GM19452 (cell line): Measurements from ENCODE around the gene ZNF33A.
"Not testable (repeated sequence)": the region's sequence is repeated elsewhere in the genome, so short reads cannot be mapped to it uniquely, and the experiment has no call there.

Source experiments
- ATAC-seq: cut with Tn5 transposase; IDR thresholded peaks from one replicate; pipeline ENCODE4 v1.9.1; 2021; ENCODE audit not compliant: unreplicated experiment

ZNF33A gene

DNA sequence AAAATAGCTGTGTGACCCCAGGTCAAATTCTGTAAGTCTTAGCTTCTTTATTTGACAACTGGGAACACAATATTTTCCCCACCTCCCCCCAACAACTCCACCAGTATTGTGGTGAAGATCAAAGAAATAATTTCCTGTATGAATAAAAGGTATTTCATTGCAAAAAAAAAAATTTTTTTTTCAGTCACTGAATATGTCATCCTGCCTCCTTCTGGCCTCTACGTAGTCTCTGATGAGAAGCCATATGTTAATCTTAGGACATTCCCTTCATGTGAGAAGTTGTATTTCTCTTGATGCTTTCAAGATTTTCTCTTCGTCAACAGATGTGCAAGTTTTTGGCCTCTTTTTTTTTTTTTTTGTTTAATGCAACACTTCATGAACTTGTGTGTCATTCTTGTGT is 33.0 kb downstream of the ZNF33A start:
- ATAC-seq: no peak

DNA sequence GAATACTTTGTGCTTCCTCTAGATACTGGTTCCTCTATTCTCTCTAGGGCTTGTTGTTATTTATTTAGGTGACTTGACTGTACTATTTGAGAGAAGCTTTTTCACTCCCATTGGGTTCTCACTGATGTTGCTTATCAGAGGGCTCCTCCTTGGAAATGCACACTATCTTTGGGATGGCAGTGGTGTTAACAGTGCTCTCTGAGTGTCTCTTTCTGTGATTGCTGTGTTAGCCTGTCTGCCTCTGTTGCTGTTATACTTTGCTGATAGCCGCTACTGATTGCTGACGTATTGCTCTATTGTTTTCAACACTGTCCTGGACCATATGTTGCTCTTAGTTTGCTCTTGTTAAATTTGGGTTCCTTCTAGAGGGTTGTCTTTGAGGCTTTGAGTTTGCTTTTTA is 34.7 kb downstream of the ZNF33A start:
- no peak for ATAC-seq

DNA sequence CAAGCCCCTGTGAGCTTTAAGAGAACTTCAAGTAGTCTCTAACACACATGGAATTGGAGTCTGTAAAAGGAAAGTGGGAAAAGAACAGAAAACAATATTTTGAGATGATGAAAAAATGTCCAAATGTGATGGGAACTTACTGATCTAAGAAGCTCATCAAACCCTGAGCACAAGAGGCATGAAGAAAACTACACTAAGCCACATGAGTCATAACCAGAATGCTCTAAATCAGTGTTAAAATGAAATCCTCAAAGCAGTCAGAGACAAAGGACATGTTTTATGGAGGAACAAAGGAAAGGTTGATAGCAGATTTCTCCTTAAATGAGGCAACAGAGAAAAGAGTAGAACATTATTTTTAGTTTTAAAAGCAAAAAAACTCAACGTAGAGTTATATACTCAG is 37.2 kb downstream of the ZNF33A start:
- ATAC-seq: no peak

DNA sequence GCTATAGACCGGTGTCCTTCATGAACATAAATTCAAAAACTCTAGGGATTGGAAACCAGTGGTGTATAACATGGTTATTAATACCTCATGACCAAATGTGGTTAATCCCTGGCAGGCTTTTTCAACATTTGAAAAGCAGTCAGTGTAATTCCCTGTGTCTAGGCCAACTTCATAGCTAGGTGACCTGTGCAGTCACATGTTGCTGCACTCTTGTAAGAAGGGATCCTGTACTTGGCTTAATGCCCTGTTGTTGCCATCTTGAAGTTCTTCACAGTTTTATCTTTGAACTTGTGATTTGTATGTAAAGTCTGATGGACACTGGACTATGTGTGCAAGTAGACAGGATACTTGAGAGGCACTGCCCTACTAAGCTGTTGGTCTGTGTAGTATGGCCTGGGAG is 39.7 kb downstream of the ZNF33A start:
- no peak for ATAC-seq

DNA sequence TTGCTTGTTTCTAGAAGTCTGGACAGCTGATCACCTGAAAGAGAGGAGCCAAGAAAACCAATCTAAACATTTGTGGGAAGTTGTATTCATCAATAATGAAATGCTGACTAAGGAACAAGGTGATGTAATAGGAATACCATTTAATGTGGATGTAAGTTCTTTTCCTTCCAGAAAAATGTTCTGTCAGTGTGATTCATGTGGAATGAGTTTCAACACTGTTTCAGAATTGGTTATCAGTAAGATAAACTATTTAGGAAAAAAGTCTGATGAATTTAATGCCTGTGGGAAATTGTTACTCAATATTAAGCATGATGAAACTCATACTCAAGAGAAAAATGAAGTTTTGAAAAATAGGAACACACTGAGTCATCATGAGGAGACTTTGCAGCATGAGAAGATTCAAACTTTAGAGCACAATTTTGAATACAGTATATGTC is 43.9 kb downstream of the ZNF33A start:
- ATAC-seq: no peak

DNA sequence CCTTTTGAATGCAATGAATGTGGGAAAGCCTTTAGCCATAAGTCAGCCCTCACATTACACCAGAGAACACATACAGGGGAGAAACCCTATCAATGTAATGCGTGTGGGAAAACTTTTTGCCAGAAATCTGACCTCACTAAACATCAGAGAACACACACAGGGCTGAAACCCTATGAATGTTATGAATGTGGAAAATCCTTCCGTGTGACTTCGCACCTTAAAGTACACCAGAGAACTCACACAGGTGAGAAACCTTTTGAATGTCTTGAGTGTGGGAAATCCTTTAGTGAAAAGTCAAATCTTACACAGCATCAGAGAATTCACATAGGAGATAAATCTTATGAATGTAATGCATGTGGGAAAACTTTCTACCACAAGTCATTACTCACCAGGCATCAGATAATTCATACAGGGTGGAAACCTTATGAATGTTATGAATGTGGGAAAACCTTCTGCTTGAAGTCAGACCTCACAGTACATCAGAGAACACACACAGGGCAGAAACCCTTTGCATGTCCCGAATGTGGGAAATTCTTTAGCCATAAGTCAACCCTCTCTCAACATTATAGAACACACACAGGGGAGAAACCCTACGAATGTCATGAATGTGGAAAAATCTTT is 44.9 kb downstream of the ZNF33A start:
- ATAC-seq: not testable (repeated sequence)

DNA sequence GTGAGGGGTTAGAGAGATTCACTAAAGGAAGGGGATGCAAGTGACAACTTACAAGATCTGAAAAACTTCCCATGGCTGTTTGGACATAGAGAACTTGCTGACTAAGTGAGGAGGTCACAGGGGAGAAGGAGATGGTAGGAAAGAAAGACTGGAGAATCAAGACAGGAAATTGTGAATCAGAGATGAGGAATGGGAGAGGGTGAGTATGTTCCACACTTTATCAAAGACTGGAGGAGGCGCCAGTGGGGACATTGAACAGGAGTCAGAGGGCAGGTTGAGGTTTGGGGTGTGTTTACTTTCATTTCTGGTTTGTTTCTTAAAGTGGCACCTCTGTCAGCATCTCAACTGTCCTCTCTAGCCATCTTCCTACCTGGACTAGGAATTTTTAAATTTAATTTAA is 59.2 kb downstream of the ZNF33A start:
- ATAC-seq: not testable (repeated sequence)

DNA sequence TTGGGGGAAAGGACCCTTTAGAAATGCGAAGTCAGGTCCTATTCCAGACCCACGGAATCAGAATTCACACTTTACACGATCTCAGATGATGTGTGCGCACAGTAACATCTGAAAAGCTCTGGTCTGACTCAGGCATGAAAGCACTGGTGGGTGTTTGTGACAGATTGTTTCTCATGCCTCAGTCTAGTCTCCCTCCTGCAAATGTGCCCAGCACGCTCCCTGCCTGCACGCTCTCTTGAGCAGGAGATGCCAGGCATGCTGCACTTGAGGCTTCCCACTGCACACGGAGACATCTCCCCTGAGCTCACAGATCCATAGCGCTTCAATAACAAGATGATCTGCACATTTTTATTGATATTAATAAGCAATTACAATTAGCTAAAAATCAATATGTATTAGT is 60.0 kb downstream of the ZNF33A start:
- ATAC-seq: no peak

DNA sequence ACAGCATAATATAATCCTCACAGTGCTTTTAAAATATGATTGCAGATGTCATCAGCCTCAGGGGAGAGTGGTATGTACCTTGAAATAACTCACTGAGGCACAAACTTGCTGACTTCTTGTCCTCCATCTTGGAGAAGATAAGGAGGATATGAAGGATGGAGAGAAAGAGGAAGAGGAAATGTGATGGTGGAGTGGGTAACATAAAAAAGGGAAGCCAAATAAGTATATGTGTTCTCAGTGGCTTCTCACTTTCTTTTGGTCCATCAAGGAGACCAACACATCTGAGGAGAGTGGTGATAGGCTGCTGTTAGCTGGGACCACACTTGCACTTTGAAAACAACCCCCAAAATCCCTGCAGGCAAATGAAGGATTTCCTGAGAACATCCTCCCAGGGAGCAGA is 62.1 kb downstream of the ZNF33A start:
- no peak for ATAC-seq

DNA sequence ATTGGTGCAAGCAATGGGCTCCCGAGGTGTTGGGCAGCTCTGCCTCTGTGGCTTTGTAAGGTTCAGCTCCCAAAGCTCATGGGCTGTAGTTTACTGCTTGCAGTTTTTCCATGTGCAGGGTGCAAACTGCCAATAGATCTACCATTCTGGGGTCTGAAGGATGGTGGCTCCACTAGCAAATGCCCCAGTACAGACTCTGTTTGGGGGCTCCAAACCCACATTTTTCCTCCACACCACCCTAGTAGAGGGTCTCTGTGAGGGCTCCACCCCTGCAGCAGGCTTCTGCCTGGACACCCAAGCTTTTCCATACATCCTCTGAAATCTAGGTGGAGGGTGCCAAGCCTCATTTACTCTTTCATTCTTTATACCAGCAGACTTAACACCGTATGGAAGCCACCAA is 66.2 kb downstream of the ZNF33A start:
- no peak for ATAC-seq

DNA sequence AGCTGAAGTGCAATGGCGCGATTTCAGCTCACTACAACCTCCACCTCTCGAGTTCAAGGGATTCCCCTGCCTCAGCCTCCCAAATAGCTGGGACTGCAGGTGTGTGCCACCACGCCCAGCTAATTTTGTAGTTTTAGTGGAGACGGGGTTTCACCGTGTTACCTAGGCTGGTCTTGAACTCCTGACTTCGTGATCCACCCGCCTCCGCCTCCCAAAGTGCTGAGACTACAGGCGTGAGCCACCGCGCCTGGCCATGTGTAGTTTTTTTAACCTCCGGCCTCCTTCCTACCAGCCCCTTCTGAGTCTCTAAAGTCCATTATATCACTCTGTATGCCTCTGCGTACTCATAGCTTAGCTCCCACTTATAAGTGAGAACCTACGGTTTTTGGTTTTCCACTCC is 82.8 kb downstream of the ZNF33A start:
- ATAC-seq: not testable (repeated sequence)

DNA sequence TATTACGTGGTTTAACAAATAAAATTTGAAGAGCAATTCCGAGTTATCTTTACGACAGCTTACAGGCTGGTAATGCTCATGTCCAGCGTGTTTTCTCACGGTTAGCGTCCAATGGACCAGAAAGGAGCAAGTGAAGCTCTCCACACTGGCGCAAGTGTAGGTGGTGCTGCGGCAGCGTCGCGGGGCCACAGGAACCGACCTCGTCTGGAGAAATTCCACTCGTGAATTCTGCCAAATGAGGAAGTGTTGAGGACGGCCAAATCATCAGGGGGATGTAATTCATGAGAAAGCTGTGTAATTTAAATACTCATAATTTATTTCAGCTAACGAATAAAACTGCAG is 83.3 kb downstream of the ZNF33A start:
- ATAC-seq: peak; percentile 23

DNA sequence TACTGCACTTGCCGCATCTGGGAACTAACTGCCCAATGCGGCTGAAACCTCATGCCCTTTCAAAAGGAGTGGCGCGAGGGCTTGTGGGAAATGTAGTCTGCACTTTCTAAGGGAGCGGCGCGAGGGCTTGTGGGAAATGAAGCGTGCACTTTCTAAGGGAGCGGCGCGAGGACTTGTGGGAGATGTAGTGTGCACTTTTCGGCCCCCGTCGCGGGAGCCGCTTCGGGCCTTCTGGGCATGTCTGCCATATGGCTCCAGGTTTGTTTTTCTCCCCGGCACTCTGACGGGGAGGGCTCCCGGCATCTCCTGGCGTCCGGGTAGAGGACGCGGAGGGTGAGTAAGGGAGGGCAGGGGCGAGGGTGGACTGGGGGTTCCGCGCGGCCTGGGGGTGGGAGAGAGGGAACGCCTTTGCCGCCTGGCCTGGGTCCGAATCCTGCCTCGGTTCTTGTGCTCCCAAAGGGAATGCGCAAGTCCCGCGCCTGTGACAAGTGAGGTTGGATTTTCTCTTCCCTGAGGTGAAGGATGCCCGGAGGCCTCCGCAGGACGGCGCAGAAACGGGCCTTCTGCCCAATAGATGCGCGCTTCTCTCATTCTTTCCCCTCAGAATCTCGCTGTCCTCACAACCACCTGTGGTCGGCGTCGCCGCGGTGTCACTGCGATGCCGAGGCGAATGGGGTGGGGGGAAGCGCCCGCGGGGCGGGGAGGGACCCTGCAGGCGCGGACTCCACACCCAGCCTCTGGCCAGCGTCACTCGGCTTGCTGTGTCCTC is 83.9 kb downstream of the ZNF33A start, which contains the start of gene ZNF37A:
ZNF37A (plus strand) TSS at position 180 of the 769 bp plus-strand sequence. CDS start 2,281 bp downstream, outside the sequence.
- ATAC-seq: peak; percentile 97

DNA sequence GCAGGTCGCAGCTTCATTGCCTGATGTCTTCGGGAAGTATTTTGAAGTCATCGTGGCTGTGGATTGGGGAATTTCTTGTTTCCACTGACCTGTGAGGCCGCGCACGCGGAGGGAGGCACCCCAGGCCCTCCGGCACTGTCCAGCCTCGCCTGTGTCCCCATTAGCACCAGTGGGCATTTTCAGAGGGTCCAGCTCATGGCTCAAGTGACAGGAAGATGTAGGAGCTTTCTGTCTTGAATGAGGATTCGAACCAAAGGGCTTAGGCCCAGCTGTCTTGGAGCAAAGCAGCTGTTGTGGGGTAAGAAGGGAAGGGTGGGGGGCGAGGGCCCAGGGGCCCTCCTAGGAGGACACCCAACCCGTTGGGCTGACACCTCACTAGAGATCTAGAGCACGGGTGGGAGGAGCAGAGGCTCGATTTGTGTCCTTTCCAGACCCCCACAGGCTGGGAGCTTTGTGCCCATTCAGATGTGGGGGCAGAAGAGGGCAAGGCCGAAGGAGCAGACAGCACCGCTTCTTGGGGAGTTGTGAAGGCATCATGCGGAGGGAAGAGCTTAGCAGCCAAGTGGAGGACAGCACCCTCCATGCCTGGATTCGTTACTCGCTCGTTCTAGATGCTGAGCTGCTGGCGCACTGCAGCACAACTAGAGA is 84.6 kb downstream of the ZNF33A start:
- ATAC-seq: no peak

DNA sequence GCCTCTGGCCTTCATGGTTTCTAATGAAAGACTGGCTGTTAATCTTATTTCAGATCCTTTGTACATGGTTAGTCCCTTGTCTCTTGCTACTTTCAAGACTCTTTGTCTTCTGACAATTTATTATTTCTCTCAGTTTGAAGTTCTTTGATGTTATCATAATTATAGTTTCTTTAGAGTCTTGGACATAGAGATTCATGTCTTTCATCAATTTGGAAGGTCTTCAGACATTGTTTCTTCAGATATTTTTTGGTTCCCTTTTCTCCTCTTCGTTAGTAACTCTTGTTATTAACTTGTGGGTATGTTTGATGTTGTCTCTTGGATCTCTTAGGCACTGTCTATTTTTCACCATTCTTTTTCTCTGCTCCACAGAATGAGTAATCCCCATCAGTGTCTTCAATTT is 92.4 kb downstream of the ZNF33A start:
- ATAC-seq: no peak

DNA sequence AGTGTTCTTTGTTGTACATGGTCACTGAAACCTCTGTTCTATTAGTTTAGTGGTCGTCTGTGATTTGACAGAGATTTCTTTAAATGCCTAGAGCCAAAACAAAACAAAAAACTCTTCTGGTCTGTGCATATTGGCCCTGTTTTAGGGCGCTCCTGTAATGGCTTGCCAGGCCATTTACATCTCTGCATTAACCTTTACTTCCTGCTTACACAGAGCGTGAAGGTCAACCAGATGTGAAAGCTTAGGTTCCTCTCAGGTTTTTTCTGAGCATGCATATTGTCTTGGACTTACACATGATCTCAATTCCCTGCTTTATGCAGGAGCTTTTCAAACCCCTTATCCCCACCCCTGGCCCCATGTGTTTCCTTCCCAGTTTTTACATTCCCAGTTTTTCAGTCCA is 93.3 kb downstream of the ZNF33A start:
- no peak for ATAC-seq

DNA sequence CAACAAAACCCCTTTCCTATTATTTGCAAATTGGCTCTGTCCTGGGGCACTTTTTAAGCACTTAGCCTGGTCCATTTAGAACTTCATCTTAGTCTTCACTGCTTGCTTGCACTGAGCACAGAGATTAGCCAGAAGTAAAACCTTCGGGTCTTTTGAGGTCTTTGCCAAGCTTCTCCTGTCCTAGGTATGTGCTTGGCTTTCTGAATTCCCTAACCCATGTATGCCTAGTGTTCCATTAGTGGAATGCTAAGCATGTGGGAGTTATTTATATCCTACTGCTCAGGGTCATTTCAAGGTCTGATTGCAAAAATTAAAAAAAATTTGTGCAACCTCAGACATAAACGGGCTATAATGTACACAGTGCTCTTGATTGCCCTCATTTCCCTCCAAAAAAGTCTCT is 101.7 kb downstream of the ZNF33A start:
- ATAC-seq: no peak
